ENCODE measurements around the gene FAM53A. TPM values are rescaled to one million over a fixed set of nuclear protein-coding genes. Genes with fewer than 3 reads are reported as not detected.

The FAM53A gene, protein sequence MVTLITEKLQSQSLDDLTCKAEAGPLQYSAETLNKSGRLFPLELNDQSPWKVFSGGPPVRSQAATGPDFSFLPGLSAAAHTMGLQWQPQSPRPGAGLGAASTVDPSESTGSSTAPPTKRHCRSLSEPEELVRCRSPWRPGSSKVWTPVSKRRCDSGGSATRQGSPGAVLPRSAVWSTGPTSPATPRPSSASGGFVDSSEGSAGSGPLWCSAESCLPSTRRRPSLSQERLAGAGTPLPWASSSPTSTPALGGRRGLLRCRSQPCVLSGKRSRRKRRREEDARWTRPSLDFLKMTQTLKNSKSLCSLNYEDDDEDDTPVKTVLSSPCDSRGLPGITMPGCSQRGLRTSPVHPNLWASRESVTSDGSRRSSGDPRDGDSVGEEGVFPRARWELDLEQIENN
- 1.1 and 2.4 TPM in 2 replicates for total RNA-seq

DNA sequence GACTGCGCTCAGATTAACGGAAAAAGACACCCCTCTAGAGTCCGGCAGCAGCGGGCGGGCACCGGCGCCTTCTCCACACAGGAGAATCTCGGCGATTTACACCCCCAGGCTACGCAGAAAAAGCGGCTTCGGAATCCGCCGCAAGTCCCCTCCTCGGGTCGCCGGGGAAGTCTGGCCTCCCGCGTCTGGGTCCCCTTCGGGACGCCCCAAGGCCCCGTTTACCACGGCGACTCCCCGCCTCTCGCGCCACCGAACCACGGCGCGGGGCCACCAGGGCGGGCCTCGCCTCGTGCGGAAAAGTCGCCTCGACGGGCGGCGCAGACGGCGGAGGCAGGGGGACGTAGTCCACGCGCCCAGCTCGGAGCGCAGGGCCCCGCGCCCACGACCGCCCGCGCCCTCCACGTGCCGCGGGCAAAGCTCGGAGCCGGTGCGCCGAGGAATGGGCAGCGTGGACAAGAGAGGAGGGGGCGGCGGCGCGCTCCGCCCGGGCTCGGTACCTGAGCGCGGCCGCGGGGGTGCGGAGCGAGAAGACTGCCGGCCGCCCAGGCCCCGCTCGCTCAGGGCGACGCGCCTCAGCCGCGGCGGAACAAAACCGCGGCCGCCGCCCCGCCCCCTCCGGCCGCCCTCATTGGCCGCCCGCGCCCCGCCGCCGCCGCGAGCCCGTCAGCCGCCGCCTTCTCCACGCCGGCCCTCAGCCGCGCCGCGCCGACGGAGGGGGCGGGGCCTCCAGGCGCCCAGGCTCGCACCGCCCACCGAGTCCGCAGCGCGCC is at the start of gene FAM53A:
Gene FAM53A, minus strand, starts transcription at position 578 of the 770 bp plus-strand sequence. CDS start 15,572 bp downstream, outside the sequence.
- peak; percentile 90 for DNase-seq

DNA sequence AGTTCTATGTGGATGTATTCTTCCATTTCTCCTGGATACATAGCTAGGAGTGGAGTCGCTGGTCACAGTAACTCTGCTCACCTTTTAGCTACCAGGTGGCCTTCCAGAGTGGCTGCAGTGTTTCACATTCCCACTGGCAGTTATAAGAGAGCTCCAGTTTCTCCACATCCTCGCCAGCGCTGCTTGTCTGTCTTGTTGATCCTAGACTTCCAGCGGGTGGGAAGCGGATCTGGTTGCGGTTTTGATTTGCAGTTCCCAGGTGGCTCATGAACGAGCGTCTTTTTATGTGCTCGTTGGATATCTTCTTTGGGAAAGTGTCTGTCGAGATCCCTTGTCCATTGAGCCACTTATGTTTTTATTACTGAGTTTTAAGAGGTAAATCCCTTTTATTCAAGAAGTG is 48.8 kb upstream of the FAM53A start:
- no peak for DNase-seq

DNA sequence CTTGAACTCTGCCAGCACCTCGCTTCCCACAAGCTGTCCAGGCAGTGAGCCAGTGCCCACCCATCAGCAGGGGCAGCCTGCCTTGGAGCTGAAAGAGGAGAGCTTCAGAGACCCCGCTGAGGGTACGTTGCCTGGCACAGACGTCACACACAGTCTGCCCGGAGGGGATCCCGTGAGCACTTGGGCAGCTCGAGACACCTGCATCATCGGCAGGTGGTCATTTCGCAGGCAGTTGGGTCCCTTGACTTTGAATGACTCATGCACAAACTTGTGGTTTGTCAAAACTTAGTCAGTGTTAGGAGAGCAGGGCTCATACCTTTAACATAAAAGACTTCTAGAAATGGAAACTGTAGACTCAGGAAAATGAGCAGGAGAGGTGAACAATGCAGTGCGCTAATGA is 47.1 kb upstream of the FAM53A start:
- no peak for DNase-seq

DNA sequence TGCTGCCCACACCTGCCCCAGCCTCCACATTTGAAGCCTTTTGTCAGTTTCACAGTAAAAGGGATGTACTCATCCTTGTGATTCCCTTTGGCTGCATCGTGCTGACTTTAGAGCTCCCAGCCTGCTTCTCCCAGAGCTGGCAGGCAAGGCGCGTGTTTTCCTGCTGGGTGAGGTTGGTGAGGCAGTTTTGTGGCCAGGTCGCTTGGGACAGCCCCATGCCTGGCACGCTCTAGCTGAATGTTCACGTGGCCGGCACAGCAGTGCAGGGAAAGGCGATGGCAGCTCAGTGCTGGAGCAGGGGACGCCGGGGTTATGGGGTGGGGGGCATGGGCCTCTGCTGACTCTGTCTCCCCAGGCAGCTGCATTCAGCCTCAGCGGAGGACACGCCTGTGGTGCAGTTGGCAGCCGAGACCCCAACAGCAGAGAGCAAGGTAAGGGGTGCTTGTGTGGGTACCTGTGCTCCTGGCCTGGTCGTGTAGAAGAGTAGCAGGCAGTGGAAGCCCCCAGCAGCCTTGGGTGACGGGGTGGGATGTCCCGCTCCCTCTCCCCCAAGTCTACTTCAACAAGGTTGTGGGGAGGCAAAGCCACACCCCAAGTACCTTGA is 46.5 kb upstream of the FAM53A start:
- DNase-seq = no peak

DNA sequence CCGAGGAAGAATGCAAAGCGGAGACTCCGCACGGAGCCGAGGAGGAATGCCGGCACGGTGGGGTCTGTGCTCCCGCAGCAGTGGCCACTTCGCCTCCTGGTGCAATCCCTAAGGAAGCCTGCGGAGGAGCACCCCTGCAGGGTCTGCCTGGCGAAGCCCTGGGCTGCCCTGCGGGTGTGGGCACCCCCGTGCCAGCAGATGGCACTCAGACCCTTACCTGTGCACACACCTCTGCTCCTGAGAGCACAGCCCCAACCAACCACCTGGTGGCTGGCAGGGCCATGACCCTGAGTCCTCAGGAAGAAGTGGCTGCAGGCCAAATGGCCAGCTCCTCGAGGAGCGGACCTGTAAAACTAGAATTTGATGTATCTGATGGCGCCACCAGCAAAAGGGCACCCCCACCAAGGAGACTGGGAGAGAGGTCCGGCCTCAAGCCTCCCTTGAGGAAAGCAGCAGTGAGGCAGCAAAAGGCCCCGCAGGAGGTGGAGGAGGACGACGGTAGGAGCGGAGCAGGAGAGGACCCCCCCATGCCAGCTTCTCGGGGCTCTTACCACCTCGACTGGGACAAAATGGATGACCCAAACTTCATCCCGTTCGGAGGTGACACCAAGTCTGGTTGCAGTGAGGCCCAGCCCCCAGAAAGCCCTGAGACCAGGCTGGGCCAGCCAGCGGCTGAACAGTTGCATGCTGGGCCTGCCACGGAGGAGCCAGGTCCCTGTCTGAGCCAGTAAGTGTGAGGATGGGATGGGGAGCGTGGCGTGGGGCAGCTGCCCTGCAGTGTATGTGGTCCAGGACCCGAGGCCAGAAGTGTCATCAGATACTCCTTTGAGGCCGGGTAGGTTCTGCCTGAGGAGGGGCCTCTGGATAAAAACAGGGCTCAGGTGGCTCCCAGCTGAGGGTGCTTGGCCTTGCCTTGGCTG is 44.2 kb upstream of the FAM53A start:
- DNase-seq = peak; percentile 40

DNA sequence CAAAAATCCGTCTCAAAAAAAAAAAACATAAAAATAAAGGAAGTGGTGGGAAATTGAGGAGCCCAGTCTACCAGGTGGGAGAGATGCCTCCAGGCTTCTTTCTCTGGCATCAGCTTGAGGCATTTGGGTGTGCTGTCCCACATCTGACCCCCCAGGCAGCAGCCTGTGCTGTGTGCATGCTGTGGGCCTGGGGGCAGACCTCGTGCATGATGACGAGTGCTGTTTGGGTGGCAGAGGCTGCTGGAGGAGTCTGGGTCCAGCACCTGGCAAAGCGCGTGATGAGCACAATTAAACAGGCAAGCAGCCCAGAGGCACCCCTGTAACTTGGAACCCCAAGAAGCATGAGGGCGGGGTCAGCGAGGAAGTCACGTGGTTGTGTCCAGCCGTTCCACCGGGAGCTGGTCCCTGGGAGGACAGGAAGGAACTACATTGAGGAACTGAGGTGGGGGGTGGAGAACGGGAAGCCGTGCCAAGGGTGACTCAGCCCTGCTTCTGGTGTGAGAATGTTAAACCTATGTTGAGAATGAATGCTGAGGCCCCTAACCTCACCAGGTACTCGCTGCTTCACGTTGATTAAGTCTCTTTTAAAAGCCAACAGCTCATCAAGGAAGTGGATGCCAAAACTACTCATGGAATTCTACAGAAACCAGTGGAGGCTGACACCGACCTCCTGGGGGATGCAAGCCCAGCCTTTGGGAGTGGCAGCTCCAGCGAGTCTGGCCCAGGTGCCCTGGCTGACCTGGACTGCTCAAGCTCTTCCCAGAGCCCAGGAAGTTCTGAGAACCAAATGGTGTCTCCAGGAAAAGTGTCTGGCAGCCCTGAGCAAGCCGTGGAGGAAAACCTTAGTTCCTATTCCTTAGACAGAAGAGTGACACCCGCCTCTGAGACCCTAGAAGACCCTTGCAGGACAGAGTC is 43.3 kb upstream of the FAM53A start:
- DNase-seq = peak; percentile 94

DNA sequence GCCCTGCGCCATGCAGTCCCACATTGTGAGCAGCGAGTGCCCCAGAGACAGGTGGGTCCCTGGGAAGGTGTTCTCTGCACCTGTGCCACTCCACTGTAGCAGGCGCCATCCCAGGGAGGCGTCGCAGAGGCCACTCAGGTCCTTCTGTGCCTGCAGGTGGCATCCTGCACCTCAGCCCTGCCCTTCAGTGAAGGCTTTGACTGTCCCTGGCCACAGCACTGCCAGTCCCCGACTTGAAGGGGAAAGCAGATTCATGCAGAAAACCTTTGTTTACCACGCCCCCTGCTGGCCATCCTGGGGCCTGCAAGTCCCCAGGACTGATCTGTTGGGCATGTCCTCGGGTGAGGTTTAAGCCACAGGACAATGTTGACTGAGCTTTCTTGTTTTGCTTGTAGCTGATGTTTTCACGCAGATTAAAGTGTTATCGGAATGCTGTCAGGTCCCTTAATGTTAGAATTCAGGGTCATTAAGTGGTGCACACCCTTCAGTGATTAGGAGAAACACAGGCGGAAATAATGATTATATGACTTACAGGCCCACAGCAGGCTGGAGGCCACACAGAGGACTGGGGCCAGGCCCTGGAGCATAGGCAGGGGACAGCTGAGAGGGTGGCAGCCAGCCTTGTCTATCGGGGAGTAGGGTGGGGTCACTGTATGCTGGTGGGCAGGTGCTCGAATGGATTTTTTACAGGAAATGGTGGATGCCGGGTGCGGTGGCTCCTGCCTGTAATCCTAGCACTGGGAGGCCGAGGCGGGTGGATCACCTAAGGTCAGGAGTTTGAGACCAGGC is 42.2 kb upstream of the FAM53A start:
- peak; percentile 94 for DNase-seq

DNA sequence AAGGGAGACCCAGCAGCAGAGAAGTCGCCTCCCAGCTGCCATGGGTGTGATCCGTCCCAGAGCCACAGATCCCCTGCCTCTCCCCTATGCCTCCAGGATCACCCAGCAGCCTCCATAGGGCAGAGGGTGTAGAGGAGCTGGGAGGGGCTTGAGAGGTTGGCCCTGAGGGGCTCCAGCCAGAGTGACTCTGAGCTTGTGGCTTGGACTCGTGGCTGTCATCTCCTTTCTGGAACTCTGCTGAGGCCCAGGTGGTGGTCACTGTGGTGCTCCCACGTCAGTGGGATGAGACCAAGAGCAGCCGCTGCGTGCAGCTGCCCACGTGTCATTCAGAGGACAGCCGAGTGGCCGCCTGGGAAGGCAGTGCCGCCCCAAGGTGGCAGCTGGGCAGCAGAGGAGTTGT is 41.4 kb upstream of the FAM53A start:
- no peak for DNase-seq

DNA sequence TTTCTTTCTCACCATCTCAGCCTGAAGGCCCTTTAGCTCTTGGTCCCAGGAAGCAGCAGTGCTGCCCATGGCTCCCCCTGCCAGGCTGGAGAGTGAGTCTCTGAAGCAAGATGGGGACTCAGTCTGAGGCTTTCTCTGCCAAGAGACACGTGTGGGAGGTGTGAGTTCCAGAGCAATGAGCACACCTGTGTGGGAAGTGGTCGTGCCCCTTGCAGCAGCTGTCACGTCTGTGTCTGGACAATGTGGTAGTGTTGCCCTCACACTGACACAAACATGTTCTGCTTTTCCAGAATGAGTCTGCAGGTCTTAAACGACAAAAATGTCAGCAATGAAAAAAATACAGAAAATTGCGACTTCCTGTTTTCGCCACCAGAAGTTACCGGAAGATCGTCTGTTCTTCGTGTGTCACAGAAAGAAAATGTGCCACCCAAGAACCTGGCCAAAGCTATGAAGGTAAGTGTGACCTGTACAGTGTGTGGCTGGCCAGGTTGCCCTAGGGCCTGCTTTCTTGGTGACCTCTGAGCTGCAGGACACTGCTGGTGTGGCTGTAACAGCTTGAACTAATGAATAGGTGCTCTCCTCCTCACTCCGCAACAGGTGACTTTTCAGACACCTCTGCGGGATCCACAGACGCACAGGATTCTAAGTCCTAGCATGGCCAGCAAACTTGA is 39.2 kb upstream of the FAM53A start:
- DNase-seq = no peak

DNA sequence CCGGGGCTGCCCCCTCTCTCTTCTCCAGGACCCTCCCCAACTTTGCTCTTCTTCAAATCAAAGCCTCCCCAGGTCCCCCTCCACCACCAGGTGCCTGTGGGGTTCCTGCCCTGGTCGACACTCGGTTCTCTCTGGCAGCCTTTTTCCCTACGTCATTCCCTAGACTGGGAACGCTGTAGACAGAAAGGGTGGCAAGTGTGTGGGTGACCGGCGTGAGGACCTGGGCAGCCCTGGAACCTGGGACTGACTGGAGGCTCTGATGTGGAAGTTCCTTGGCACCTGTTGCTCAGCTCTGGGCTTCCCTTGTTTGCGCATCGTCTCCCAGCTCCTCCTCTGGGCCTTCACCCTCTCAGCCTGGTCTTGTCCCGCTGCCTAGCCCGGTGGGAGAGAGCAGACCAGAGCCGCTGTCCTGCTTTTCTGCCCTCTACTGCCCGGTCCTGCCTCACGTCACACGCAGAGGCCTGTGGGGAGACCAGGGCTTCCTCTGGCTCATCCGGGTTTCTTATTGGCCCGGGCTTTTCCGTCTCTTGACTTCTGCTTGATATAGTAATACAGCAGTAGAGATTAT is 38.5 kb upstream of the FAM53A start:
- peak; percentile 40 for DNase-seq

DNA sequence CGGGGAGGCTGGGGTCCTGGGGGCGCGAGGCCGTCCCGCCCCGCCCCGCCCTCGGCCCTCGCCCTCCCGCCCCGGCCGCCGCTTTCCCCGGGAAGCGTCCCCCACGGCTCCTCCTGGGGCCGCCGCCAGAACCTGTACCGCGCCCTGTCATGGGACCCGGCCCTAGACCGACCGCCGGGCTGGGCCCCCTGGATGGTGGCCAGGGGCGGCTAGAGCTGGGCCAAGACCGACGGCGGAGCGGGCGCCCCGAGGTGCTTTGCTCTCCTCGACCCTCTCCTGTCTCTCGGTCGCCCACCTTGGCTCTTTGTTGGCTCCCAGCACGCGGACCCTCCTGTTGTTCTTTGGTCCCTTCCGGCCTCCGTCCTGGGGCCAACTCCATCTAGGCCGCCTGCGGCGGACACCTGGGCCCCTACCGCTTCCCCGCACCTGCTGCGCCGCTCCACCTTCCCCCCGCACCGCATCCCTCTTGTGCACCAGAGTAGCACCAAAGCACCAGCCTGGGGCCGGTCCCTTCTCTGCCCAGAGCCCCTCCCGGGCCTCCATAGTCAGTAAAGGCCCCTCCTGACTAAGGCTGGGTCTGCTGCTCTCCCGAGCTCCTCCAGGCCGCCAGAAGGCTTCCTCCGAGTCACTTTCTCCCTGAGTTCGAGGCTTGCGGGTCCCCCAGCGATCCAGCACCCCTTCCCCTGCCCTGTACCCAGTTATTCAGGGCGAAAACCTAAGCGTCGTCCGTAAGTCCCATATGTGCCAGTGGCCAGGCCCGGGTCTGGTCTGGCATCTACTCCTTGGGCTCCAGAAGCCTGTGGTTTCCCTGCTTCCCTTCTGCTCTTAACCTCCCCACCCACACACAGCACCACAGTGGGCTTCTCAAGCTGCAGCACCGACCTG is 37.8 kb upstream of the FAM53A start:
- DNase-seq = no peak

DNA sequence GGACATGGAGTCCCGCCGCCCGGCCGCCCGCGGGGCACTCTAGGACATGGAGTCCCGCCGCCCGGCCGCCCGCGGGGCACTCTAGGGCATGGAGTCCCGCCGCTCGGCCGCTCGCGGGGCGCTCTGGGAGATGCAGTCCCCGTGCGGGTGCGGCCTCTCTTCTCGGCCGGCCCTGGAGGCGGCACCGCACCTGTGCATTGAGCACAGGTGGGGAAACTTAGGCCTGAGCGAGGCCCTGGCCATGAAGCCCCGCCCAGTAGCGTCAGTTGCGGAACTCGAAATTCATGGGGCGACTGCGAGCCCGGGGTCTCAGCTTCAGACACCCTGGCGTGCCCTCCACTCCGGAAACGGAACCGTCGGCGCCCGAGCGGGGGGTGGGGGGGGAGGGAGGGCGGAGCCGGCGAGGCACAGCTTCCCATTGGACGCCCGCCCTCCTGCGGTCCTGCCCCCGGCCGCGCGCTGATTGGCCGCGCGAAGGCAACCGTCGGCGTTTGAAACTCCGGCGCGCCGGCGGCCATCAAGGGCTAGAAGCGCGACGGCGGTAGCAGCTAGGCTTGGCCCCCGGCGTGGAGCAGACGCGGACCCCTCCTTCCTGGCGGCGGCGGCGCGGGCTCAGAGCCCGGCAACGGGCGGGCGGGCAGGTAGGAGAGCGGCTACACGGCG is 37.0 kb upstream of the FAM53A start, which contains the start of the genes TACC3 and TMEM129:
Gene TACC3, plus strand, starts transcription at position 519 of the 663 bp plus-strand sequence. CDS start 1,901 bp downstream, outside the sequence.
Gene TMEM129, minus strand, starts transcription at position 321 of the 663 bp plus-strand sequence. CDS start 486 bp downstream, outside the sequence.
- peak; percentile 92 for DNase-seq

DNA sequence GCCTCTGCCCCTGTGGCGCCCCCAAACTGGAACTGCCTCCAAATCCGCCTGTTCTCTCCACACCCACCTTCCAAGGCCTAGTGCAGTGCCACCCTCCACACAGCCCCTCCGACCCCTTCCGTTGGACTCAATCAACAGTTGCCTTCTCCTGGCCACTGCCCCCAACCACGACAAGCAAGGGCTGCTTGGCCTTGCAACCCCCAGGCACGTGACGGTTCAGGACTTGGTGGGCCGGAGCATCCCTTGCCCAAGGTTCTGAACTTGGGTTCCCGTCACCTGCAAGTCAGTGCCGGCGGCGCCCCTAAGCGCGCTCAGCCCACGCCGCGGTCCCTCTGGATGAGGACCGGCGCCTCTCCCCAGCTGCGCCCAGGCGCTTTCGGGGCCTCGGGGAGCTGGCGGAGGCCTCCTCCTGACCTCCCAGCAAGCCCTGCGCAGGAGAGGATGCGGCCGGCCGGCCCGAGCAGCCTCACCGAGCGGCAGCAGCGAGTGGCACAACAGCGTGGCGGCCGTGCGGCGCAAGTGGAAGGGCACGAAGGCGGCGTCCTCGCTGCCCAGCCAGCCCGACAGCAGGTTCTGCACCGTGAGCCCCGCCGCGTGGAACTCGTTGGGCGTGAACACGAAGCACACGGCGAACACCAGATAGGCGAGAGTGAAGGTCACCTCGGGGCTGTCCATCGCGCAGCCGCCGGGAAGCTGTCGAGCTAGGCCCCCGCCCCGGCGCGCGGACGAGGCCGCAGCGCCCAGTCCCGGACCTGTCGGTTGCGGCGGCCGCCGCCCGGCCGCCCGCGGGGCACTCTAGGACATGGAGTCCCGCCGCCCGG is 36.3 kb upstream of the FAM53A start:
- DNase-seq = peak; percentile 56

DNA sequence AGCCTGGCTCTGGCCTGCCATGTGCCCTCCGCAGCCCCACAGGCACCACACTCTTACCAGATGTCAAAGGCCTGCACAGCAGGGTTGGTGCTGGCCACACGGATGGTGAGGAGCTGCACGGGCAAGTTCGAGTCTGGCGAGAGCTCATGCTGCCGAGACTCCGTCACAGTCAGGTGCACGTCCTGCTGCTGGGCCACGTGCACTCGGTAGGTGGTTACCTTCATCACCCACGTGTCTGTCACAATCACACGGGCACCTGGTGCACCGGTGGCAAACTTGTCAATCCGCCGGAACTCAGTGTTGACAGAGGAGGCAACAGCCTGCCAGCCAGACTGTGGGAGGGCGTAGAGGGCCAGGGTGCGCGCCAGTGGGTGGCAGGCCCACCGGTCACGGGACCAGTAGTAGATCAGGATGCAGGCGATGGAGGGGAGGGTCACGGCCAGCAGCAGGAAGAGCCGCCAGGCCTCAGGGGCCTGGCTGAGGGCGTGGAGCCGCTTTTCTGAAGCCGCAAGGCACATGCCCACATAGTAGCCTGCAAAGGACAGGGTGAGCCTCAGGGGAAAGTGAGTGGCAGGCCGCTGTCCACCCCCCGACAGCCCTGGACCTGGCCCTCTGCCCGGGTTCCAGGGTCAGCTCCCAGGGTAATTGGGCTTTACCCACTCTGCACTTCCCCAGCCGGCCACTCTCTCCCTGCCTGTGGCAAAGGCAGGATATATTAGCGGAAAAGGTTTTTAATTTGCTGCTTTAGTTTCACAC is 34.2 kb upstream of the FAM53A start:
- no peak for DNase-seq
